ENCODE data around the gene ZNF254.

- no peak for TF ChIP-seq CTCF (IDR thresholded peaks at IDR 0.05)
- no peak for TF ChIP-seq NRF1 (IDR thresholded peaks at IDR 0.05; ENCODE audit: low read depth, low read length)
- no peak for TF ChIP-seq EP300 (IDR thresholded peaks at IDR 0.05; ENCODE audit: borderline replicate concordance in 1 of 2, low read depth in 1 of 2, low read length in 1 of 2)
- TF ChIP-seq REST (IDR thresholded peaks at IDR 0.05; ENCODE audit: low read depth, low read length): no peak
- TF ChIP-seq RFX5 (IDR thresholded peaks at IDR 0.05; ENCODE audit: low read length): no peak
- TF ChIP-seq FOSL2 (IDR thresholded peaks at IDR 0.05; ENCODE audit: borderline replicate concordance, low read depth): no peak
- TF ChIP-seq CHD2 (IDR thresholded peaks at IDR 0.05; ENCODE audit: low read length, partially characterized antibody): no peak
- TF ChIP-seq MAX (IDR thresholded peaks at IDR 0.05; ENCODE audit: low read depth): no peak
- no peak for TF ChIP-seq RCOR1 (IDR thresholded peaks at IDR 0.05; ENCODE audit: low read length)
- TF ChIP-seq GABPA (IDR thresholded peaks at IDR 0.05; ENCODE audit: low read depth): no peak
- no peak for TF ChIP-seq USF2 (IDR thresholded peaks at IDR 0.05; ENCODE audit: borderline replicate concordance, low read depth, low read length)
- TF ChIP-seq USF1 (IDR thresholded peaks at IDR 0.05; ENCODE audit: borderline replicate concordance, low read depth): no peak
These were observed 24.8 kb upstream of the ZNF254 start for GRCh38 chr19:24062190-24062589.

Data from SK-N-SH (cell line).